HTERT RPE-1 (cell line): ENCODE data around the gene GOLGA6L22.
"Not testable (repeated sequence)": the region's sequence is repeated elsewhere in the genome, so short reads cannot be mapped to it uniquely, and the experiment has no call there.

Experiments used
- in situ Hi-C: fragments of 300-500 bp; cut with MboI; formaldehyde crosslinking; loops from 4 replicates; pipeline ENCODE4 v1.14.3; 2020; ENCODE audit warnings: low sequenced_read_pairs

Gene GOLGA6L22

GRCh38 chr15:22458603-22459002 lies at the start of gene GOLGA6L22:
Gene GOLGA6L22, plus strand, starts transcription at chr15:22458903. Its CDS starts 91 bp downstream, at chr15:22458994.
- in situ Hi-C loops: not testable (repeated sequence)

GRCh38 chr15:22417288-22417687 lies 41.4 kb upstream of the GOLGA6L22 start:
- in situ Hi-C loops: not testable (repeated sequence)

- in situ Hi-C loops: not testable (repeated sequence)
These were observed 40.9 kb upstream of the GOLGA6L22 start for GRCh38 chr15:22417795-22418194.

- in situ Hi-C loops: not testable (repeated sequence)
These were observed 40.5 kb upstream of the GOLGA6L22 start for GRCh38 chr15:22418212-22418611.

- in situ Hi-C loops: not testable (repeated sequence)
These were observed 40.0 kb upstream of the GOLGA6L22 start for GRCh38 chr15:22418666-22419065.

GRCh38 chr15:22420340-22420739 lies 38.4 kb upstream of the GOLGA6L22 start:
- in situ Hi-C loops: not testable (repeated sequence)

- in situ Hi-C loops: not testable (repeated sequence)
These were observed 29.3 kb upstream of the GOLGA6L22 start for GRCh38 chr15:22429426-22429825.

- in situ Hi-C loops: not testable (repeated sequence)
These were observed 27.0 kb upstream of the GOLGA6L22 start for GRCh38 chr15:22431687-22432086.

GRCh38 chr15:22494490-22495113 lies 35.9 kb downstream of the GOLGA6L22 start:
- in situ Hi-C loops: not testable (repeated sequence)

- in situ Hi-C loops: not testable (repeated sequence)
These were observed 38.5 kb downstream of the GOLGA6L22 start for GRCh38 chr15:22497200-22497599.

- in situ Hi-C loops: not testable (repeated sequence)
These were observed 39.7 kb downstream of the GOLGA6L22 start for GRCh38 chr15:22498220-22498925.

GRCh38 chr15:22502272-22502671 lies 43.6 kb downstream of the GOLGA6L22 start:
- in situ Hi-C loops: not testable (repeated sequence)

GRCh38 chr15:22506959-22507358 lies 48.3 kb downstream of the GOLGA6L22 start:
- in situ Hi-C loops: not testable (repeated sequence)

- in situ Hi-C loops: not testable (repeated sequence)
These were observed 57.4 kb downstream of the GOLGA6L22 start for GRCh38 chr15:22516140-22516539.
